ENCODE results near the gene RBM15B. TPM values are rescaled to one million over a fixed set of nuclear protein-coding genes. Genes with fewer than 3 reads are reported as not detected.

The RBM15B gene
- total RNA-seq, 1 donor from 2014 or later = 38.5 TPM

GRCh38 chr3:51441282-51442030 is 50.4 kb downstream of the RBM15B start:
- no peaks in the 10 kb centered on the region for H3K9me3 Mint-ChIP-seq
- peaks cover 20% of the 10 kb centered on the region for H3K4me1 Mint-ChIP-seq (ENCODE audit: low read depth)
- peak overlapping the region; percentile 32 for H3K27ac Mint-ChIP-seq
- DNase-seq (ENCODE audit: low spot score) = no peak
- H3K27me3 Mint-ChIP-seq (ENCODE audit: insufficient read depth) = no peaks in the 10 kb centered on the region
- H3K4me3 Mint-ChIP-seq = peak overlapping the region; percentile 20
- peaks cover 24% of the 10 kb centered on the region for H3K36me3 Mint-ChIP-seq (ENCODE audit: low read depth)
- intact Hi-C loops (cut with micrococcal nuclease) = no loop called here

- no peak overlapping the region for H3K4me3 Mint-ChIP-seq
- H3K27ac Mint-ChIP-seq = no peak overlapping the region
- no peaks in the 10 kb centered on the region for H3K27me3 Mint-ChIP-seq (ENCODE audit: insufficient read depth)
- DNase-seq (ENCODE audit: low spot score) = no peak
- no peaks in the 10 kb centered on the region for H3K9me3 Mint-ChIP-seq
- H3K36me3 Mint-ChIP-seq (ENCODE audit: low read depth) = peaks cover 30% of the 10 kb centered on the region
- peaks cover 45% of the 10 kb centered on the region for H3K4me1 Mint-ChIP-seq (ENCODE audit: low read depth)
- intact Hi-C loops (cut with micrococcal nuclease) = no loop called here
These were observed 54.6 kb downstream of the RBM15B start for GRCh38 chr3:51445544-51446280.

Other genes with a start within 250 kb of the RBM15B start
- gene MANF, start 6.0 kb upstream of the RBM15B start, total RNA-seq = 200 and 208 TPM in 2 replicates
- 45.3 and 46.3 TPM in 2 replicates for gene DCAF1, start 108.7 kb downstream of the RBM15B start, total RNA-seq
- 43.2 and 46.5 TPM in 2 replicates for gene RAD54L2, start 147.4 kb downstream of the RBM15B start, total RNA-seq